ENCODE results near the gene PROX2.

The PROX2 gene

GRCh38 chr14:74881431-74882102 is 5.6 kb upstream of the PROX2 start, which contains the start of gene DLST:
Gene DLST (plus strand): TSS chr14:74881916. CDS start chr14:74881954, 38 bp downstream.
- peak; percentile 72 to 82 (median 78) for DNase-seq (ENCODE audit: low read depth in 4 of 4, low spot score in 1 of 4)

- DNase-seq (ENCODE audit: low read depth in 4 of 4, low spot score in 1 of 4), result no peak
These were observed 3.7 kb upstream of the PROX2 start for GRCh38 chr14:74879427-74880182.

GRCh38 chr14:74875204-74875603 is 741 bp downstream of the PROX2 start:
- no peak for DNase-seq (ENCODE audit: low read depth in 4 of 4, low spot score in 1 of 4)

GRCh38 chr14:74871819-74872218 is 4.1 kb downstream of the PROX2 start:
- no peak for DNase-seq (ENCODE audit: low read depth in 4 of 4, low spot score in 1 of 4)

GRCh38 chr14:74868739-74869138 is 7.2 kb downstream of the PROX2 start:
- DNase-seq (ENCODE audit: low read depth in 4 of 4, low spot score in 1 of 4), result no peak

GRCh38 chr14:74867673-74868072 is 8.3 kb downstream of the PROX2 start:
- peak in 1 of 4 experiments; percentile 33 for DNase-seq (ENCODE audit: low read depth in 4 of 4, low spot score in 1 of 4)

GRCh38 chr14:74866708-74867389 is 9.1 kb downstream of the PROX2 start:
- no peak for DNase-seq (ENCODE audit: low read depth in 4 of 4, low spot score in 1 of 4)

- no peak for DNase-seq (ENCODE audit: low read depth in 4 of 4, low spot score in 1 of 4)
These were observed 10.8 kb downstream of the PROX2 start for GRCh38 chr14:74865156-74865555.

GRCh38 chr14:74864198-74864597 is 11.7 kb downstream of the PROX2 start:
- DNase-seq (ENCODE audit: low read depth in 4 of 4, low spot score in 1 of 4), result no peak

GRCh38 chr14:74863274-74863673 is 12.7 kb downstream of the PROX2 start:
- DNase-seq (ENCODE audit: low read depth in 4 of 4, low spot score in 1 of 4), result no peak

GRCh38 chr14:74861734-74862090 is 14.2 kb downstream of the PROX2 start:
- no peak for DNase-seq (ENCODE audit: low read depth in 4 of 4, low spot score in 1 of 4)

- DNase-seq (ENCODE audit: low read depth in 4 of 4, low spot score in 1 of 4), result peak; percentile 84 to 98 (median 94)
These were observed 14.8 kb downstream of the PROX2 start for GRCh38 chr14:74860899-74861733.

- DNase-seq (ENCODE audit: low read depth in 4 of 4, low spot score in 1 of 4), result no peak
These were observed 16.0 kb downstream of the PROX2 start for GRCh38 chr14:74859757-74860552.

- no peak for DNase-seq (ENCODE audit: low read depth in 4 of 4, low spot score in 1 of 4)
These were observed 17.9 kb downstream of the PROX2 start for GRCh38 chr14:74858022-74858421.

- DNase-seq (ENCODE audit: low read depth in 4 of 4, low spot score in 1 of 4), result no peak
These were observed 19.6 kb downstream of the PROX2 start for GRCh38 chr14:74856366-74856765.

- no peak for DNase-seq (ENCODE audit: low read depth in 4 of 4, low spot score in 1 of 4)
These were observed 20.0 kb downstream of the PROX2 start for GRCh38 chr14:74855945-74856344.

GRCh38 chr14:74855021-74855420 is 20.9 kb downstream of the PROX2 start:
- no peak for DNase-seq (ENCODE audit: low read depth in 4 of 4, low spot score in 1 of 4)

- DNase-seq (ENCODE audit: low read depth in 4 of 4, low spot score in 1 of 4), result no peak
These were observed 22.4 kb downstream of the PROX2 start for GRCh38 chr14:74853581-74853980.

GRCh38 chr14:74852922-74853530 is 22.9 kb downstream of the PROX2 start:
- DNase-seq (ENCODE audit: low read depth in 4 of 4, low spot score in 1 of 4), result no peak

- DNase-seq (ENCODE audit: low read depth in 4 of 4, low spot score in 1 of 4), result no peak
These were observed 27.2 kb downstream of the PROX2 start for GRCh38 chr14:74848768-74849167.

All from stimulated activated CD4-positive, alpha-beta T cell treated with anti-CD3 and anti-CD28 coated beads, Interleukin-1b, Interleukin-23, amount 100 ng/mL, for 24 hours (primary cell).